GM12801 (cell line): Measurements from ENCODE around the gene COQ4.

ENCODE experiments used
- TF ChIP-seq, protein P1 (sequence below): IDR thresholded peaks from one replicate; pipeline ENCODE4 v1.5.1; 2011; ENCODE audit warnings: control low read depth; ENCODE audit not compliant: insufficient read length; ENCODE audit errors: extremely low read depth

The COQ4 gene

GRCh38 chr9:128349772-128350171 is 27.1 kb downstream of the COQ4 start:
- TF ChIP-seq, protein P1, sequence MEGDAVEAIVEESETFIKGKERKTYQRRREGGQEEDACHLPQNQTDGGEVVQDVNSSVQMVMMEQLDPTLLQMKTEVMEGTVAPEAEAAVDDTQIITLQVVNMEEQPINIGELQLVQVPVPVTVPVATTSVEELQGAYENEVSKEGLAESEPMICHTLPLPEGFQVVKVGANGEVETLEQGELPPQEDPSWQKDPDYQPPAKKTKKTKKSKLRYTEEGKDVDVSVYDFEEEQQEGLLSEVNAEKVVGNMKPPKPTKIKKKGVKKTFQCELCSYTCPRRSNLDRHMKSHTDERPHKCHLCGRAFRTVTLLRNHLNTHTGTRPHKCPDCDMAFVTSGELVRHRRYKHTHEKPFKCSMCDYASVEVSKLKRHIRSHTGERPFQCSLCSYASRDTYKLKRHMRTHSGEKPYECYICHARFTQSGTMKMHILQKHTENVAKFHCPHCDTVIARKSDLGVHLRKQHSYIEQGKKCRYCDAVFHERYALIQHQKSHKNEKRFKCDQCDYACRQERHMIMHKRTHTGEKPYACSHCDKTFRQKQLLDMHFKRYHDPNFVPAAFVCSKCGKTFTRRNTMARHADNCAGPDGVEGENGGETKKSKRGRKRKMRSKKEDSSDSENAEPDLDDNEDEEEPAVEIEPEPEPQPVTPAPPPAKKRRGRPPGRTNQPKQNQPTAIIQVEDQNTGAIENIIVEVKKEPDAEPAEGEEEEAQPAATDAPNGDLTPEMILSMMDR = no peak

DNA sequence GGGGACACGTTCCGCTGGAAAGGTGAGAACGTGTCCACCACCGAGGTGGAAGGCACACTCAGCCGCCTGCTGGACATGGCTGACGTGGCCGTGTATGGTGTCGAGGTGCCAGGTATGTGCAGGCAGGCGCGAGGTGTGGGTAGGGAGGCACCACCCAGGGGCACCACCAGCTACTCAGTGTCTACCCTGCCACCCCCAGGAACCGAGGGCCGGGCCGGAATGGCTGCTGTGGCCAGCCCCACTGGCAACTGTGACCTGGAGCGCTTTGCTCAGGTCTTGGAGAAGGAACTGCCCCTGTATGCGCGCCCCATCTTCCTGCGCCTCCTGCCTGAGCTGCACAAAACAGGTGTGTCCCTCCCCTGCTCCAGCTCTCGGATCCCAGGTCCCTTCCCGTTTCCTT is 32.8 kb downstream of the COQ4 start:
- TF ChIP-seq, protein P1 = no peak

GRCh38 chr9:128358090-128358489 is 35.5 kb downstream of the COQ4 start:
- TF ChIP-seq, protein P1 = no peak

- TF ChIP-seq, protein P1 = no peak
These were observed 36.2 kb downstream of the COQ4 start for GRCh38 chr9:128358861-128359260.

GRCh38 chr9:128360826-128361225 is 38.2 kb downstream of the COQ4 start:
- TF ChIP-seq, protein P1 = no peak

DNA sequence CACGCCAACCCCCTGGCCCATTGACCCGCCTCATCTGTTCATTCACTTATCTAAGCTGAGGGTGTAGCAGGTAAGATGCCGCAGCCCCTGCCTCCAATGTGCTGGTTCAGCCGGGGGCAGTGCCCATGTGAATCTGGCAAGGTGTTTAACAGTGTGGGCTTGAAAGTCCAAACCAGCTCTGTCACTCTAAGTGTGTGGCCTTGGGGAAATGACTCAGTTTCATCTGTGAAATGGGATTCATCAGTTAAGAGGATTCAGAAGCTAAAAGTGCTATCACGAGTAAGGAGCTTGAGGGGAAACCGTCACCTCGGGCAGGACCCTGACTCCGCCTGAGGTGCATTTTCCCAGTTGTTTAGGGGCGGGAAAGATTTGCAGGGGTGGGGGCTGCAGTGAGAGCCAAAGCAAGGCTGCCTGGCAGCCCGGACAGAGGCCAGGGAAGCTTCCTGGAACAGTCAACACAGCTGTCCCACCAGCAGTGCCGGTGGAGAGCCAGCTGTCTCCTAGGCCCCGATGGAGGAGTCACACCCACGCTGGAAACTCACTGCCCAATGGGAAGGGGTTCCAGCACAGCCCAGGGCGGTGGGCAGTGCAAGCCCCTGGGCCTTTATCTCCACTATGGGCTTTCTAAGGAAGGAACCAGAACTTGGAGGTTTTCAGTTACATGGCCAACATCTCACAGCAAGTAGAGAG is 38.8 kb downstream of the COQ4 start:
- TF ChIP-seq, protein P1 = no peak

DNA sequence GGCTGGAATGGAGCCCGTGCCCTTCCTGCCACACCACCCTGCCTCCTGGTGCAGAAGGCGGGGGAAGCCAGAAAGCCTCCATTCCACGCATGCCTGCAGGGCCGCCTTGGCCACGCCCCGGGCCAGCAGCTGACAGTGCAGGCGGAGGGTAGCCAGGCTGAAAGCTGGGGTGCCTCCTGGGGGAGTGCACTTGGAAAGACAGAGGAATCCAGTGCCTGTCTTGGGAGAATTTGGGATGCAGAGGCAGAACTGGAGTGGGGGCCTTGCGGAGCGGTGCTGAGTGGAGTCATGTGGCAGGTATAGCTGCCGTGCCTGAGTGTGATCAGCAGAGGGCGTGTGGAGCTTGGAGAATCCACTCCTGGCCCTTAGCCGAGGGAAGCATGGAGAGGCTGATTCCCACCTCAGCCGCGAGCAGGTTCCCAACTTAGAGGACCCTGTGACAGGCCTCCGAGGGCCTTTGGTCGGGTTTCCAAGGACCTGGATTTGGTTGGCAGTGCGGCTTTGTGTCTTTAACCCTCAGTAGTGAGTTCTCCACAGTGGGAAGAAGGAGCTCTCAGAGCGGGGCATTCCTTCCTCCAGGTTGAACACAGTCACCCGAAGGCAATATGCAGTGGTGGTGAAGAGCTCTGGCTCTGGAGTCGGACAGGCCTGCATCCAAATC is 39.5 kb downstream of the COQ4 start:
- TF ChIP-seq, protein P1 = no peak
